ENCODE data around the gene BCL11B. TPM values are rescaled to one million over a fixed set of nuclear protein-coding genes. Genes with fewer than 3 reads are reported as not detected.
A peak's percentile ranks its signal among the peaks of the same experiment; 100 is the strongest.

Gene BCL11B
- total RNA-seq, 1 experiment from 2014 or later, result 2.6 TPM

DNA sequence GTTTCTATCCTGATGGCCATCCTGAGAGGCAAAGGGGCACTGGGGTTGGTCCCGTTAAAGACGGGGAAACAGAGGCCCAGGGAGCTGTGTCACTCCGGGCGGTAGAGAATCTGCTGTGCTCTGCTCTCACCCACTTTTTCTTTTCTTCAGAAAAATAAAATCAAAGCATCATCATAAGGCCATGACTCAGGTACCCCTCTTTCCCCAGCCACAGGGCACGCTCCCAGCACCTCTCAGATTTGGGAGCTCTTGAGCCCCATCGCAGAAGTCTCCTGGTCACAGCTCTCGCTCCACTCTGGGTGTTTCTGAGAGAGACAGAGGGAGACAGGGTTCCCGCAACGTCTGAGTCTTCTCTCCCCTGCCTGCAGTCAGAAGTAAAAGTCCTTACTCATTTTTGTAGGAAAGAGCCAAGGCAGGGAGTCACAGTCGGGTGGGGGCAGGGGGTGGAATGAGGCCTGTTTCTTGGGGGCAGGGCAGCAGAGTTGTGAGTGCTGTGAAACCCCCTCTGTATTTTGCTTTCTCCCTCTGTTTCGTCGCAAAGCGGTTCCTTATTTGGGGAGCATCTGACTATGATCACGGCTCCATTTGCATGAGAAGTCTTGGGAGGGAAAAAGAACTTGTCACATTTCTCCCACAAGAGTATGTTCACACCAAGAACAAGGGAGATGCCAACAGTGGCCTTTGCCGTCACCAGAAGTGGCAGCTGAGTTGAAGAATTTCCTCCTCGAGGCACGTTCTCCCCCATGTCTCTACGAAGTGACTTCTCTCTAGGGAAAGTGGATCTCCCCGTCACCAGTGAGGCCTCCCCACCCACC lies 139.0 kb downstream of the BCL11B start:
- Histone ChIP-seq H3K4me1 (replicated peaks) (peaks cover 5% of the 10 kb centered on the region), H3K36me3 (no peaks in the 10 kb centered on the region), H3K27ac (no peak overlapping the region), H3K27me3 (replicated peaks) (no peaks in the 10 kb centered on the region), H3K4me3 (no peak overlapping the region), H3K9me3 (replicated peaks) (no peaks in the 10 kb centered on the region)
- DNase-seq (ENCODE audit: low read depth in 1 of 2, low spot score in 2 of 2), result peak in 1 of 2 experiments; percentile 12

DNA sequence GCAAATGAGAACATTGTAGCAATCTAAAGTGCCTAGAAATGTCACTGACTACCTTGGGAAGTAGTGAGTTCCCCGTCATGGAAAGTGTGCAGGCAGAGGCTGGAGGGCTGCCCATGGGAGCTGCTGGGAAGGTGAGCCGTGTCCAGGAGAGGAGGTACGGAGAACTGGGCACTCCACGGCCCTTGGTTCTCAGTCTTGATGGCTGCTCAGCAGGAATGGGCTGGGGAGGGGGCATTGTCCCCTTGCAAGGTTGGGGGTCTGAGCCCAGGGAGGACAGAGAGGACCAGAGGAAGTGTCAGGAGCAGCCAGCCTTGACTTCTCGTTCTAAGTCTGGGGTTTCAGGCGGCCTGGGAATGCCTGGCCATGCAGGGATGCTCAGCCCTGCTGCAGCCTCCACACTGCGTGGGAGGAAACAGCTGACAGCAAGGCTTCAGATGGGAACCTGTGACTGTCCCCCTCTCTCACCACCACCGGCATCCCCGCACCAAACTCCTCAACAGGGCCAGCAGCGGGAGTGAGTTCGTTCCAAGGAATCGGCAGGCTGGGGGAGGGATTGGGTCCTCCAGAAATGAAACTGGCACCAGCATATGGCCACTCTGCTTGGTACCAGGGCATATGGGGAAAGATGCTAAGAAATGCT lies 140.2 kb downstream of the BCL11B start:
- Histone ChIP-seq H3K4me1 (replicated peaks) (peaks cover 15% of the 10 kb centered on the region), H3K27me3 (replicated peaks) (no peaks in the 10 kb centered on the region), H3K27ac (no peak overlapping the region), H3K9me3 (replicated peaks) (no peaks in the 10 kb centered on the region), H3K4me3 (no peak overlapping the region), H3K36me3 (no peaks in the 10 kb centered on the region)
- DNase-seq (ENCODE audit: low read depth in 1 of 2, low spot score in 2 of 2), result peak in 1 of 2 experiments; percentile 25

DNA sequence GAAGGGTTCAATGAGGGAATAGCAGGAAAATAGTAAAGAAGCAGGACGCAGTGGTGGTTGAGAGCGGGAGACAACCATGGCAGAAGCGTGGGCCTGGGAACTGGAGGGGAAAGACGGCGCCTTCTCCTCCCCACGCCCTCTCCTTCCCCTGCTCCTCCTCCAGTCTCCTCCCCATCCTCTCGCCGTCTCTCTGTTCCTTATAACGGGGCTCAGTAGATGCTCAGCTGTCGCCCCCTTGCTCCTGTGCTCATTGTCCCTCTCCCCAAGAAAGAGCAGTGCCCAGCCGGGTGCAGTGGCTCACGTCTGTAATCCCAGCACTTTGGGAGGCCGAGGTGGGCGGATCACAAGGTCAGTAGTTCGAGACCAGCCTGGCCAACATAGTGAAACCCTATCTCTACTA lies 142.0 kb downstream of the BCL11B start:
- H3K27ac ChIP-seq, result no peak overlapping the region
- peaks cover 15% of the 10 kb centered on the region for H3K4me1 ChIP-seq (replicated peaks)
- no peaks in the 10 kb centered on the region for H3K9me3 ChIP-seq (replicated peaks)
- no peaks in the 10 kb centered on the region for H3K36me3 ChIP-seq
- H3K27me3 ChIP-seq (replicated peaks), result no peaks in the 10 kb centered on the region
- DNase-seq (ENCODE audit: low read depth in 1 of 2, low spot score in 2 of 2), result peak in 1 of 2 experiments; percentile 16
- no peak overlapping the region for H3K4me3 ChIP-seq

DNA sequence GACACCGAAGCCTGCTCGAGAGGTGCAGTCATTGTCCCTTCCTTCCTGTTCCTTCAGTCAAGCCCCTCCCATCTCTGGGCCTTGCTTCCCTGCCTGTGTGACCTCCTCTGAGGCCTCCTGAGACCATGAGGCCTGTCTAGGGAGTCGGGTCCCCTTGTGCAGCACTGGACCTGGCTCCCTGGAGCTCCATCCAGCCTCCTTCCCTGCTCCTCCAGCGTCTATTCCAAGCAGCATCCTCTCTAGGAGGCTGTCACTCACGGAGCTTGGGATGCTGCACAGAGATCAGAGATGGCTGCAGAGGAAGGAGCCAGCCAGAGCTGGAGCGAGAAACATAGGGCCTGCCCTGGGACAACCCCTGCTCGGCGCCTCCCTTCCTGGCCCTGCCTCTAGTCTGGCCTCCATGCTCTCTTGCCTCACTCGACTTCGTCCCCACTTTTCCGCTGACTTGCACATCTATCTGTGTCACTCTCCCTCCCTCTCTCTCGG lies 142.7 kb downstream of the BCL11B start:
- peak in 1 of 2 experiments; percentile 29 for DNase-seq (ENCODE audit: low read depth in 1 of 2, low spot score in 2 of 2)
- H3K9me3 ChIP-seq (replicated peaks), result no peaks in the 10 kb centered on the region
- H3K4me1 ChIP-seq (replicated peaks), result peaks cover 15% of the 10 kb centered on the region

DNA sequence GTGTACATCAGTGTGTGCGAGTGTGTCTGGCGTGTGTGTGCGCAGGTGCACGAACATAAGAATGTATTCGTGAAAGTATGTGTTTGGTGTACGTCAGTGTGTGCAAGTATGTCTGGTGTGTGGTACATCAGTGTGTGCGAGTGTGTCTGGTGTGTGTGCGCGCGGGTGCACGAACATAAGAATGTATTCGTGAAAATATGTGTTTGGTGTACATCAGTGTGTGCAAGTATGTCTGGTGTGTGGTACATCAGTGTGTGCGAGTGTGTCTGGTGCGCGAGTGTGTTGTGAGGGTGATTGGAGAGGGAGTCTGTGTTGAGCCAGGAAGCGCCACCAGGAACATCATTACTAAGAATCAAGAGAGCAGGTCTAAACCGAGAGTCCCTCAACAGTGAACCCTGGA lies 143.8 kb downstream of the BCL11B start:
- Histone ChIP-seq H3K4me3 (no peak overlapping the region), H3K27me3 (replicated peaks) (no peaks in the 10 kb centered on the region), H3K36me3 (no peaks in the 10 kb centered on the region), H3K27ac (no peak overlapping the region), H3K4me1 (replicated peaks) (peaks cover 15% of the 10 kb centered on the region), H3K9me3 (replicated peaks) (no peaks in the 10 kb centered on the region)
- DNase-seq (ENCODE audit: low read depth in 1 of 2, low spot score in 2 of 2), result no peak

More for the DNA sequence above, 142.7 kb downstream of the BCL11B start:
- H3K36me3 ChIP-seq, result no peaks in the 10 kb centered on the region
- no peaks in the 10 kb centered on the region for H3K27me3 ChIP-seq (replicated peaks)
- no peak overlapping the region for H3K4me3 ChIP-seq
- no peak overlapping the region for H3K27ac ChIP-seq

DNA sequence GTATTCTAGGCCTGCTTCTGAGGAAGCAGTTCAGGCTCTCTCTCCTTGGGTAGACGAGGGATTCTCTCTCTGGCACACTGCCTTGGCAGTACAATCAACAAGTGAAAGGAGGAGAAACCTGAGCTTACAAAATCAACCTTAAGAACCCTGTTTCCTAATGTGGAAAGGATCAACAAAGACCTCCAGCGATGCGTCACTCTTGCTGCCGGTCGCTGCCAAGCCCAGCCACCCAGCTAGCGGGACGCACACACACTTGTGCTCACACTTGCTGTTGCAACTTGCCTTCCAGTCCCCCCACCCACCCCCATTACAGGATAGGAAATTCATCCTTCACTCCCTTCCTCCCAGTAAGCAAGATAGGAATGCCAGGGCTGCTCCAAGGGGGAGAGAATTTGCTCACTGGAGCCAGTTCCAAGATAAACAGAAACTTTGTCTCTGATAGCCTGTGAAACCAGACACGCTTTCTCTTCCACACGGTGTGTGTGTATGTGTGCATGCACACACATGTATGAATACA lies 144.3 kb downstream of the BCL11B start:
- H3K9me3 ChIP-seq (replicated peaks), result no peaks in the 10 kb centered on the region
- H3K4me3 ChIP-seq, result no peak overlapping the region
- no peak overlapping the region for H3K27ac ChIP-seq
- H3K36me3 ChIP-seq, result no peaks in the 10 kb centered on the region
- peak; percentile 68 to 85 for DNase-seq (ENCODE audit: low read depth in 1 of 2, low spot score in 2 of 2)
- H3K4me1 ChIP-seq (replicated peaks), result peaks cover 15% of the 10 kb centered on the region
- no peaks in the 10 kb centered on the region for H3K27me3 ChIP-seq (replicated peaks)

DNA sequence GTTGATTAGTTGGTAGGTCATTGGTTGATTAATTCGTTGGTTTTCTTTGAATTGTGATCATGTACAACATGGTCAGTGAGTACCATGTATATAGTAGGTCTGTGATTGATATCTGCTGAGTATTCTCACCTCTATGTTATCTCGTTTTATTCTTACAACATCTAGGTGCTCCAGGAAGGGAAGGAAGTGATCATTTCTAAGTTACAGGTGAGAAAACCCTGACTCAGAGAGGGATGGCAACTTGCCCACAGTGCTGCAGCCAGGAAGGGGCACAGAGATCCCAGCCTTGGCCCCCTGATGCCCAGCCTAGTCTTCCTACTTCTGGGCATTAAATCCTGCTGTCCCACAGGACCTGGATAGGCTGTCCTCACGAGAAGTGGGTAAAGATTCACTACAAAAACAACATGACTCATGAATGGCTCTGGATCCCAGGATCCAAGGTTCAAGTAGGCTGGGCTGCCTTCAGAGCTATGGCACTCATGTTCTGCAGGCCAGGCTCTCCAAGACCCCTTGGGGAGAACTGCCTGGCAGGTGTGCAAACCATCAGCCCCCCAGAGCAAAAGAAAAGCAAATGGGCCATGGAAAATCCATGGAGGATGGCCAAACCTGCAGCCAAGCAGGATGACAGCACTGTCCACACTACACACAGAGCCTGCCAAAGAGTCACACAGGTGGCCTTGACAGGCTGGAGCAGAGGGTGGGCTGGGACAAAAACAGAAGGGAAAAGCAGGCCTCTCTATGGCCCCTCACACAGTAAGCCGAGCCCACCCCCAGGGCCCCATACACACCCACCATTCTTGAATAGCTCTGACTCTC lies 146.2 kb downstream of the BCL11B start:
- H3K36me3 ChIP-seq, result no peaks in the 10 kb centered on the region
- no peaks in the 10 kb centered on the region for H3K9me3 ChIP-seq (replicated peaks)
- H3K4me1 ChIP-seq (replicated peaks), result peaks cover 15% of the 10 kb centered on the region
- no peak overlapping the region for H3K27ac ChIP-seq
- H3K4me3 ChIP-seq, result no peak overlapping the region
- H3K27me3 ChIP-seq (replicated peaks), result no peaks in the 10 kb centered on the region
- DNase-seq (ENCODE audit: low read depth in 1 of 2, low spot score in 2 of 2), result peak in 1 of 2 experiments; percentile 21

DNA sequence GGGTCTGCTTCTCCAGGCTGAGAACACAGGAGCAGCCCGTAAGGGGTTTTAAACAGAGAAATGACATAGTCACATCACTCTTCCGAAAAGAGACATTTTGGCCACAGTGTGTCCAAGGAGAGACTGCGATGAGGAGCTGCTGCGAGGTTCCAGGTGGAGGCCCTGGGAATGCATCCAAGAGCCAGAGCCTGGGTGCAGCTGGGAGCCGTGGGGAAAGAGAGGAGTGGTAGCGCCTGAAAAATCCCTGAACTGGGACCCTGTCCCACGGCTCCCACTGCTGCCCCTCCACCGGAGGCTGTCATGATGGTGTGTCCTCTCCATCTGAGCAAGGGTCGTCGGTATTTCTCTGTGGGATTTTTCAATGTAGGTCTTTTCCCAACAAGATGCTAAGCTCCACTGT lies 146.9 kb downstream of the BCL11B start:
- Histone ChIP-seq H3K27me3 (replicated peaks) (no peaks in the 10 kb centered on the region), H3K4me1 (replicated peaks) (peaks cover 15% of the 10 kb centered on the region), H3K36me3 (no peaks in the 10 kb centered on the region), H3K27ac (no peak overlapping the region), H3K9me3 (replicated peaks) (no peaks in the 10 kb centered on the region), H3K4me3 (no peak overlapping the region)
- DNase-seq (ENCODE audit: low read depth in 1 of 2, low spot score in 2 of 2), result no peak

DNA sequence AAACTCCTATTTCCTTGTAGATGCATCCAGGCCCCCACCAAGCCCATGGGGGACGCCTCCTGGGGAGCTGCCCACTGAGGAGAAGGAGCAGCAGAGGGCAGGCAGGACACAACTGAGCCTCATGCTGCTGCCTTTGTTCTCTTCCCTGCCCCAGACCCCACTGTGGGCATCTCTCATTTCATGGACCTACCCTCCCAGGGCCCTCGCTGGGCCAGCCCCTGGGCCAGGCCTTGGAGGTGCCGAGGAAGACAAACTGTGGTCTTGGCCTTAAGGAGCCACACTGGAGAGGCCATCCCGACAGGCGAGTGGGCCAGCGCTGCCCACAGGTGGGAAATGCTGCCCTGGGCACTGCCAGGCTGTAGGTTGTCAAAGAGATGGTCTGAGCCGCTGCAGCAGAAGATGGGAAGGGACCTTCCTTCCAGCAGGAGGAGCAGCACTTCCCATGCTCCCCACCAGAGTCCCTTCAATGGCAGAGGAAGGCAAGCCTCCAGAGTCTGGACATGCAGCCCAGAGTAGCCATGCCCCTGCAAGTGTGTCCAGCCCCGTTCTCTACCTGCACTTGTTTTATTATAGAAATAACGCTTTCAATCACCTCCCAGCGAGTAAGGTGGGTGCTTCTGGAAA lies 147.4 kb downstream of the BCL11B start:
- DNase-seq (ENCODE audit: low read depth in 1 of 2, low spot score in 2 of 2), result peak in 1 of 2 experiments; percentile 31
- H3K9me3 ChIP-seq (replicated peaks), result no peaks in the 10 kb centered on the region
- H3K4me1 ChIP-seq (replicated peaks), result peaks cover 15% of the 10 kb centered on the region
- H3K4me3 ChIP-seq, result no peak overlapping the region
- H3K36me3 ChIP-seq, result no peaks in the 10 kb centered on the region
- no peak overlapping the region for H3K27ac ChIP-seq
- H3K27me3 ChIP-seq (replicated peaks), result no peaks in the 10 kb centered on the region

DNA sequence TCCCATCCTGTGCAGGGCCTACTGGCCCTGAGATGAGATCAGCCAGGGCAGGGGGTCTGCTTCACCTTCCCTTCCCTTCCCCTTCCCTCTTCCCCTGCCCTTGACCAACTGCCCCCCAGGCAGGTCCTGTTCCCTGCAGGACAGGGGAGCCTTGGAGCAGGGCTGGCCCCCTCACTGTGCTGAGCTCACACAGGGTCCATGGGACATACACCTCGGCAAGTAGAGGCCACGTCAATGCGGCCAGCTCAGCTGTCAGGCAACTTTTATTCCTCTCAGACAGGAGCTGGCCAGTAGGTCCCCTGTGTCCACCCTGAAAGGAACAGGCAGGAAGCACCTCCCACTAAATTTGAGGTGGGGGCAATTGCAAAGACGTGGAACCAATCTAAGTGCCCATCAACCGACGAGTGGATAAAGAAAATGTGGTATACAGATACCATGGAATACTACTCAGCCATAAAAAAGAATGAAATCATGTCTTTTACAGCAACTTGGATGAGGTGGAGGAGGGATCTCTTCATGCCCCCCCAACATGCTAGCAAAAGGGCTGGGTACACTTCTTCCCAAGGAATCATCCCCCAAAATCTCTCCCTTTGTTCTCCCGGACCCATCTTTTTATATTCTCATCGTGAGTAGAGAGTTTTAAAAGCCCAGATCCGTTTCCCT lies 148.7 kb downstream of the BCL11B start:
- Histone ChIP-seq H3K4me1 (replicated peaks) (peaks cover 13% of the 10 kb centered on the region), H3K27me3 (replicated peaks) (no peaks in the 10 kb centered on the region), H3K9me3 (replicated peaks) (no peaks in the 10 kb centered on the region), H3K36me3 (no peaks in the 10 kb centered on the region), H3K27ac (no peak overlapping the region), H3K4me3 (no peak overlapping the region)
- DNase-seq (ENCODE audit: low read depth in 1 of 2, low spot score in 2 of 2), result peak in 1 of 2 experiments; percentile 25

DNA sequence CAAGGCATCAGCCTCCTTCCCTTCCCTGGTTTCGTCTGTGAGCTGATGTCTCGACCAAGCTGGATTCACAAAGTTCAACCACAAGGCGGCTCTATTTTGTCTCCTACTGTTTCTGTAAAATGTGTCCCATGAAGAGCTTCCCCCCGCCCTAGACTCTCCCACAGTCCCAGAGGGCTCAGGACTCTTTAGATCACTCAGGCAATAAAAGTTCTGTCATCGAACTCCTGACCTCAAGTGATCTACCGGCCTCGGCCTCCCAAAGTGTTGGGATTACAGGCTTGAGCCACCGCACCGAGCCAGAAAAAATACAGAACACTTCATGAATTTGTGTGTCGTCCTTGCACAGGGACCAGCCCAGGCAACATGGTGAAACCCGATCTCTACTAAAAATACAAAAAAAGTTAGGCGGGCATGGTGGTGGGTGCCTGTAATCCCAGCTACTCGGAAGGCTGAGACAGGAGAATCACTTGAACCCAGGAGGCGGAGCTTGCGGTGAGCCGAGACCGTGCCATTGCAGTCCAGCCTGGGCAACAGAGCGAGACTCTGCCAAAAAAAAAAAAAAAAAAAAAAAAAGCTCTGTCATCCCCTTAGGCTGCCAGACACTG lies 149.4 kb downstream of the BCL11B start:
- Histone ChIP-seq H3K36me3 (no peaks in the 10 kb centered on the region), H3K4me1 (replicated peaks) (peaks cover 7% of the 10 kb centered on the region), H3K4me3 (no peak overlapping the region), H3K27ac (no peak overlapping the region), H3K27me3 (replicated peaks) (no peaks in the 10 kb centered on the region), H3K9me3 (replicated peaks) (no peaks in the 10 kb centered on the region)
- peak in 1 of 2 experiments; percentile 28 for DNase-seq (ENCODE audit: low read depth in 1 of 2, low spot score in 2 of 2)

DNA sequence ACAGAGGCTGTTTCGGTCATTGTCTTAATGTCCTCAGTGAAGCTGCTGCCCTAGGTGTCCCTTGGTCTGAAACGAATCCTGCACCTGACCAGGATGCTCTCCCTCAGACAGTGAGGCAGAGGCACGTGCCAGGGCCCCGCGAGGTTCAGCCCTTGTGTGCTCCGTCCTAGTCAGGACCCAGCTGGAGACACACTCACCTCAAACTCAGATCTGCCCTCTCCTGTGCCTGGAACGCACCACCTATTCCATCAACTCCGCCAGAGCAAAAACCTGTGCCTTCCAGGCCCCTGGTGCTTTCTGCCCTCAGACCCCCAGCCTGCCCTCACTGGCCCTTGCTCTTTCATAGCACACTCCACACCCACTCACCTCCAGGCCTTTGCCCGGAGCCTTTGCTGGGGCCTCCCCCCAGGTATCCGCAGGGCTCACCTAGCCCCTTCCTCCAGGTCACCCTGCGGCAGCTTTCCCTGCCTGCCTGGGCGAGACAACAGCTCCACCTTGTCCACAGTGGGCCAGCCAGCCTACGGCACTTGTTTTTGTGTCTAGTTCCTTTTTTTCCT lies 150.6 kb downstream of the BCL11B start:
- Histone ChIP-seq H3K27ac (no peak overlapping the region), H3K9me3 (replicated peaks) (no peaks in the 10 kb centered on the region), H3K4me3 (no peak overlapping the region), H3K27me3 (replicated peaks) (no peaks in the 10 kb centered on the region), H3K4me1 (replicated peaks) (no peaks in the 10 kb centered on the region), H3K36me3 (no peaks in the 10 kb centered on the region)
- DNase-seq (ENCODE audit: low read depth in 1 of 2, low spot score in 2 of 2), result peak in 1 of 2 experiments; percentile 22

All from SJSA1 (cell line).